GM12801 (cell line): ENCODE results near the gene WFIKKN1.

Experiments used
- CTCF ChIP-seq: IDR thresholded peaks from one replicate; pipeline ENCODE4 v1.5.1; 2011; ENCODE audit warnings: control low read depth; ENCODE audit not compliant: insufficient read length; ENCODE audit errors: extremely low read depth

WFIKKN1 gene

GRCh38 chr16:637081-638018, 6.6 kb downstream of the WFIKKN1 start:
- no peak for TF ChIP-seq CTCF

DNA sequence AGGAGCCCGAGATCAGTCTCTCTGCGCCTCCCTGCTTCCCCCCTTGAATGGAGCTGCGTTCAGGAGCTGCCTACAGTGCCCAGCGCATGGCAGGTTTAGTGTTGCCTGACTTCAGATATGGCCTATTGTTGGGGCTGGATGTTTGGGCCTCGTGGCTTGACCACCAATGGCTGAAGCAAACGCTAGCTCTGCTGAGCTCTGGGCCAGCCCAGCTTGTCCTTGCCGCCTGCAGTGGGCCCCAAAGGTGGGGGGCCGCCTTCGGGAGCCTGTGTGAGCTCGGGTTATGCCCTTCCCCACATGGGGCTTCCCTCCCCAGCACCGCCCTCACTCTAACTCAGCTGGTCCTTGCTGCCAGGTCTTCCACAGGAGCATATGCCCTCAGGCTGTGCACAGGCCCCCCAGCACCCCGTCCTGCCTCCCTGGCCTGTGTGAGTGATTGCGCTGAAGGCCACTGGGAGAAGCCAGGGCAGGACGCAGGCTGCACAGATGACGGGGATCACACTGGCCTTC, 7.3 kb downstream of the WFIKKN1 start:
- no peak for TF ChIP-seq CTCF

- TF ChIP-seq CTCF: no peak
Measured at GRCh38 chr16:638836-639235, 8.1 kb downstream of the WFIKKN1 start.

DNA sequence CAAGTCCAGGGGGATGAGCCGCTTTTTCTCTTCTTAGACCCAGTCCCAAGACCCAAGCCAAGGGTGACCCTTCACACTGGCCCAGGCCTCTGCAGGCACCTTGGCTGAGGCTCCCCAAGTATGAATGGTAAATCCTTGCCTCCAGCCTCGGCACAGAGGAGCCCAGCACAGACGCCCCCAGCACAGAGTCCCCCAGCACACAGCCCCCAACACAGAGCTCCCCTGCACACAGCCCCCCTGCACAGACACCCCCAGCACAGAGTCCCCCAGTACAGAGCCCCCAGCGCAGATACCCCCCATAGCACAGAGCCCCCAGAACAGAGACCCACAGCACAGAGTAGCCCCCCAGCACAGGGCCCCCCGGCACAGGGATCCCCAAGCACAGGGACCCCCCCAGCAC, 9.8 kb downstream of the WFIKKN1 start:
- TF ChIP-seq CTCF: no peak

- no peak for TF ChIP-seq CTCF
Measured at GRCh38 chr16:641326-642188, 10.8 kb downstream of the WFIKKN1 start, which contains the start of gene MCRIP2. TSS of gene MCRIP2 (plus strand) at chr16:641828. CDS start at chr16:641992, 164 bp downstream.

GRCh38 chr16:642189-643049, 11.6 kb downstream of the WFIKKN1 start:
- no peak for TF ChIP-seq CTCF
